Transverse colon (tissue), 4 donors: Measurements from ENCODE around the gene CSTF3. TPM values are rescaled to one million over a fixed set of nuclear protein-coding genes. Genes with fewer than 3 reads are reported as not detected.

ENCODE experiments used
- DNase-seq: peaks from one replicate; pipeline ENCODE4 v3.0.0-alpha.2; 2019
- H3K27ac ChIP-seq, 4 donors: fragments of 200-600 bp; sonication (generic); 2 replicates each; pipeline ENCODE4 v1.5.1; 2016 to 2018; ENCODE audit warnings: inconsistent platforms in 4 of 4
- H3K27me3 ChIP-seq: fragments of 200-600 bp; sonication (generic); 2 replicates; pipeline ENCODE4 v1.5.1; 2017; ENCODE audit warnings: inconsistent platforms
- H3K36me3 ChIP-seq, 4 donors: fragments of 200-600 bp; sonication (generic); 2 replicates each; pipeline ENCODE4 v1.5.1; 2017 to 2019; ENCODE audit warnings: inconsistent platforms in 4 of 4
- H3K4me1 ChIP-seq, 4 donors: fragments of 200-600 bp; sonication (generic); 2 replicates each; pipeline ENCODE4 v1.5.1; 2017 to 2020; ENCODE audit warnings: inconsistent platforms in 4 of 4
- H3K4me3 ChIP-seq, 4 donors: fragments of 200-600 bp; sonication (generic); 1 replicate in 1 of 4; 2 replicates in 3 of 4; pipeline versions ENCODE4 v1.5.1 to v1.6.1; 2017 to 2019; ENCODE audit warnings: inconsistent platforms in 4 of 4
- H3K9me3 ChIP-seq, 2 donors: fragments of 200-600 bp; sonication (generic); 2 replicates each; pipeline ENCODE4 v1.5.1; 2017 to 2019; ENCODE audit warnings: inconsistent platforms in 2 of 2
- CTCF ChIP-seq, 5 experiments: fragments of 200-600 bp in 3 of 5; fragments of 450-650 bp in 2 of 5; sonication (generic) in 3 of 5; IDR thresholded peaks; 1 replicate in 2 of 5; 2 replicates in 3 of 5; pipeline ENCODE4 v1.5.1; 2016 to 2017; ENCODE audit warnings: antibody characterized with exemption in 5 of 5, inconsistent platforms in 3 of 5, mild to moderate bottlenecking in 2 of 5, moderate library complexity in 1 of 5
- EP300 ChIP-seq: sonication (generic); formaldehyde crosslinking; IDR thresholded peaks from one replicate; pipeline ENCODE4 v1.6.1; 2017; ENCODE audit warnings: antibody characterized with exemption, low read depth
- POLR2A ChIP-seq: fragments of 450-650 bp; IDR thresholded peaks from one replicate; pipeline ENCODE4 v1.6.1; 2016; ENCODE audit warnings: antibody characterized with exemption, mild to moderate bottlenecking, moderate library complexity
- POLR2AphosphoS5 ChIP-seq, 3 donors: sonication (generic); formaldehyde crosslinking; IDR thresholded peaks; one replicate each; pipeline ENCODE4 v1.6.1; 2016; ENCODE audit warnings: antibody characterized with exemption in 3 of 3
- WGBS, 2 donors: methylation state at CpG; one replicate each; pipeline ENCODE4 v1.1.5; 2018; ENCODE audit warnings: low coverage in 1 of 2; 5-methylcytosine and 5-hydroxymethylcytosine counted together
- in situ Hi-C, 4 donors: fragments of 200-750 bp; cut with MboI; loops; one replicate each; pipeline versions ENCODE4 v1.15.0 to v1.15.1; 2017; ENCODE audit warnings: low sequenced_read_pairs in 3 of 4, low pct_ligation_motif_present in 1 of 4, low pct_unique_long_range_greater_than_20kb in 1 of 4
- intact Hi-C: fragments of 100-400 bp; cut with DNase I; formaldehyde crosslinking; loops from one replicate; pipeline ENCODE4 v1.15.1; 2023; ENCODE audit warnings: low total_unique reads
- total RNA-seq, 4 donors: library from RNA; depleted of rRNA; stranded (reverse); fragments of >200 nt; gene quantifications; one replicate each; pipeline ENCODE4 v1.1.0, GENCODE V29; 2016

The CSTF3 gene
- total RNA-seq, 4 donors from 2014 or later: 2.2 to 167 (median 14.2) TPM

- Histone ChIP-seq H3K9me3 (no peaks in the 10 kb centered on the region), H3K4me1 (peaks cover 0 to 11% (median 0%) of the 10 kb centered on the region in 4 donors), H3K4me3 (no peak overlapping the region), H3K36me3 (peaks cover 0 to 6% (median under 1%) of the 10 kb centered on the region in 4 donors), H3K27me3 (no peaks in the 10 kb centered on the region), H3K27ac (no peak overlapping the region)
- WGBS, 2 donors: 84 to 87% methylated on average over 3 of the region's 3 CpGs
- in situ Hi-C loops: no loop called here
- intact Hi-C loops: loop anchor here (1.0 kb wide), 1 partner anchor 12 kb away; no protein-coding TSS in a partner anchor
- no peak for DNase-seq
- TF ChIP-seq CTCF (IDR thresholded peaks at IDR 0.05) (no peak), EP300 (no peak), POLR2AphosphoS5 (IDR thresholded peaks at IDR 0.05) (no peak), POLR2A (no peak)
Measured at GRCh38 chr11:33134276-33134675, 27.0 kb downstream of the CSTF3 start.

- peaks cover 0 to 14% (median 0%) of the 10 kb centered on the region in 4 donors for H3K4me1 ChIP-seq
- DNase-seq: no peak
- peaks cover 0 to under 1% (median 0%) of the 10 kb centered on the region in 4 donors for H3K36me3 ChIP-seq
- intact Hi-C loops (loop anchor here (1.0 kb wide), 1 partner anchor 11 kb away; no protein-coding TSS in a partner anchor), in situ Hi-C loops (no loop called here)
- WGBS, 2 donors: 92 to 100% methylated on average over 2 to 3 of the region's 3 CpGs
- no peaks in the 10 kb centered on the region for H3K27me3 ChIP-seq
- H3K4me3 ChIP-seq: no peak overlapping the region
- TF ChIP-seq CTCF (IDR thresholded peaks at IDR 0.05): no peak
- no peak for TF ChIP-seq EP300
- no peak for TF ChIP-seq POLR2AphosphoS5 (IDR thresholded peaks at IDR 0.05)
- no peak for TF ChIP-seq POLR2A
- no peak overlapping the region for H3K27ac ChIP-seq
- no peaks in the 10 kb centered on the region for H3K9me3 ChIP-seq
Measured at GRCh38 chr11:33133761-33134160, 27.5 kb downstream of the CSTF3 start.

- Histone ChIP-seq H3K36me3 (no peaks in the 10 kb centered on the region), H3K9me3 (no peaks in the 10 kb centered on the region), H3K4me1 (peaks cover 0 to 16% (median 0%) of the 10 kb centered on the region in 4 donors), H3K27ac (no peak overlapping the region), H3K4me3 (no peak overlapping the region), H3K27me3 (no peaks in the 10 kb centered on the region)
- intact Hi-C loops (no loop called here), in situ Hi-C loops (no loop called here)
- DNase-seq: no peak
- TF ChIP-seq POLR2A: no peak
- TF ChIP-seq POLR2AphosphoS5 (IDR thresholded peaks at IDR 0.05): no peak
- no peak for TF ChIP-seq EP300
- TF ChIP-seq CTCF (IDR thresholded peaks at IDR 0.05): no peak
- 76 to 82% methylated on average over 4 of the region's 4 CpGs for WGBS, 2 donors
Measured at GRCh38 chr11:33132510-33132909, 28.8 kb downstream of the CSTF3 start.

GRCh38 chr11:33128739-33129138 is 32.5 kb downstream of the CSTF3 start:
- intact Hi-C loops: no loop called here

More at GRCh38 chr11:33128739-33129138, 32.5 kb downstream of the CSTF3 start:
- in situ Hi-C loops: no loop called here
- TF ChIP-seq CTCF (IDR thresholded peaks at IDR 0.05) (no peak), EP300 (no peak), POLR2A (no peak), POLR2AphosphoS5 (IDR thresholded peaks at IDR 0.05) (no peak)
- no peaks in the 10 kb centered on the region for H3K9me3 ChIP-seq
- no peak overlapping the region for H3K27ac ChIP-seq
- H3K4me1 ChIP-seq: peaks cover 0 to 5% (median 0%) of the 10 kb centered on the region in 4 donors
- no peak overlapping the region for H3K4me3 ChIP-seq
- 75 to 77% methylated on average over 2 of the region's 2 CpGs for WGBS, 2 donors
- peaks cover 0 to 6% (median 0%) of the 10 kb centered on the region in 4 donors for H3K36me3 ChIP-seq
- H3K27me3 ChIP-seq: no peaks in the 10 kb centered on the region
- no peak for DNase-seq
